ENCODE measurements around the gene MEIS2.

The MEIS2 gene

DNA sequence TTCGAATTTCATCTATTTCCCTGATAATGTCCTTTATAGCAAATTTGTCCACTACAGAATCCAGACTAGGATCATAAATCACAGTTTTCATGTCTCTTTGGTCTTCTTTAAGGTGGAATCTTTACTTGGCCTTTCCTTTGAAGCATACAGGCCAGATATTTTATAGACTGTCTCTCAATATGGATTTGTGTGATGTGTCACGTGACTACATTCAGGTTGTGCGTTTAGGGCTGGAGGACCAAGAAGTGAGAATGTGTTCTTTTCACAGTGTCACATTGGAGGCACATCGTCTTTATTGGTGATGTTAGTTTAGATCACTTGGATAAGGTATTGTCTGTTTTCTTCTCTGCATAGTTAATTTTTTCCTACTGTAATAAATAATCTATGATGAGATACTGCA is 232.9 kb downstream of the MEIS2 start:
- no peak overlapping the region for H3K9ac ChIP-seq (ENCODE audit: low read length)

DNA sequence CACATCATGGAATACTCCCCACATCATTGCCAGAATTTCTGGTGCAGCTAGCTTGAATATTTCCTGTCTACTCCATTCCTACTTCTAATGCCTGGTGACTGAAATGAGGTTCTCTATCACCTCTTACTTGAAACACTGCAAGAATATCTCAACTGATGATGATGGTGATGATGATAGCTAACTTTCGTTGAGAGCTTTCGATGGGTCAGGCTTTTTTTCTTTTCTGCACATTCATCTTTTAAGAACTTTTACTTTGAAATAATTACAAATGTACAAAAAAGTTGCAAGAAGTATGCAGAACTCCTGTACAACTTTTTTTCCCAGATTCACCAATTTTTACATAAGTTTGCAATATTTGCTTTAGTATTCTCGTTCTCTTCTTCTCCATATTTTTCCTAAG is 233.5 kb downstream of the MEIS2 start:
- Histone ChIP-seq H3K27ac (ENCODE audit: low read depth, low read length) (no peak overlapping the region), H3K36me3 (ENCODE audit: control insufficient read depth, insufficient read depth, low read length) (no peaks in the 10 kb centered on the region), H3K4me3 (ENCODE audit: low read length) (no peak overlapping the region), H3K9ac (ENCODE audit: low read length) (no peak overlapping the region), H3K4me1 (ENCODE audit: control insufficient read depth, insufficient read depth, low read length) (no peaks in the 10 kb centered on the region), H3K27me3 (ENCODE audit: control insufficient read depth, insufficient read depth, low read length) (no peaks in the 10 kb centered on the region)

More for the DNA sequence above, 232.9 kb downstream of the MEIS2 start:
- Histone ChIP-seq H3K36me3 (ENCODE audit: control insufficient read depth, insufficient read depth, low read length) (no peaks in the 10 kb centered on the region), H3K4me3 (ENCODE audit: low read length) (no peak overlapping the region), H3K27ac (ENCODE audit: low read depth, low read length) (no peak overlapping the region), H3K4me1 (ENCODE audit: control insufficient read depth, insufficient read depth, low read length) (no peaks in the 10 kb centered on the region), H3K27me3 (ENCODE audit: control insufficient read depth, insufficient read depth, low read length) (no peaks in the 10 kb centered on the region)

DNA sequence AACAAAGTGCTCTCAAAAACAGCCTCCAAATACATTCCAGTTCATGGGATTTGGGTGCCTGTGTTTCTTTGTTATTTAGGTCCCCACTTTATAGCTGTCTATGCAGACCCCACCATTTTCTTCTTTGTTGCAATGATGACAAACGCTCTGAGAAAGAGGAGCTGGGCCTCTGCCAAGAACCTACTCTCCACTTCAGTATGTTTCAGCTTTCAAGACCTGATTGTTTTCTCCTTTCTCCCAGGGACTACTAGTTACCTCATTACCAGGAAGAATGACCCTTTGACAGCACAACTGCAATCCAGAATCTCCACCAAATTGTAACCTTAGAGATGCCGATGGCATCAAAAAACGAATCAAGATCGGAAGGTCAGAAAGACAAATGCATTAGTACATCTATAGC is 236.8 kb downstream of the MEIS2 start:
- H3K27me3 ChIP-seq (ENCODE audit: control insufficient read depth, insufficient read depth, low read length), result no peaks in the 10 kb centered on the region
- no peak overlapping the region for H3K27ac ChIP-seq (ENCODE audit: low read depth, low read length)
- H3K9ac ChIP-seq (ENCODE audit: low read length), result no peak overlapping the region
- H3K4me3 ChIP-seq (ENCODE audit: low read length), result no peak overlapping the region
- no peaks in the 10 kb centered on the region for H3K36me3 ChIP-seq (ENCODE audit: control insufficient read depth, insufficient read depth, low read length)
- no peaks in the 10 kb centered on the region for H3K4me1 ChIP-seq (ENCODE audit: control insufficient read depth, insufficient read depth, low read length)

DNA sequence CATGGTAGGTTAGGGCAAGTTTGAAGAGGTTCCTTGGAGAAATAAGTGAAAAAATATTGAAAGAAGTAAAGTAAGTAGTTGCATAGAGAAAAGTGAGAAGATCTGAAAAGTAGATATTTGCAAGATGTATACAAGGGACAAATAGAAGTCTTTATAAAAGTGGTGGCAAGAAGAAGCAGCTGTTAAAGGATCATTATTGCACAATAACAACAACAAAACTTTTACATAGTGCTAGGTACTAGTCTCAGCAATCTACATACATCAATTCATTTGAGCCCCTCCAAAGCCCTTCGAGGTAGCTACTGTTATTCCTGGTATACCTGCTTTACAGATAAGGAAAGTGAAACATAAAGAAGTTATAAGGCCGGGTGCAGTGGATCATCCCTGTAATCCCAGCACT is 239.6 kb downstream of the MEIS2 start:
- Histone ChIP-seq H3K36me3 (ENCODE audit: control insufficient read depth, insufficient read depth, low read length) (no peaks in the 10 kb centered on the region), H3K27ac (ENCODE audit: low read depth, low read length) (no peak overlapping the region), H3K4me3 (ENCODE audit: low read length) (no peak overlapping the region), H3K27me3 (ENCODE audit: control insufficient read depth, insufficient read depth, low read length) (no peaks in the 10 kb centered on the region), H3K9ac (ENCODE audit: low read length) (no peak overlapping the region), H3K4me1 (ENCODE audit: control insufficient read depth, insufficient read depth, low read length) (no peaks in the 10 kb centered on the region)

DNA sequence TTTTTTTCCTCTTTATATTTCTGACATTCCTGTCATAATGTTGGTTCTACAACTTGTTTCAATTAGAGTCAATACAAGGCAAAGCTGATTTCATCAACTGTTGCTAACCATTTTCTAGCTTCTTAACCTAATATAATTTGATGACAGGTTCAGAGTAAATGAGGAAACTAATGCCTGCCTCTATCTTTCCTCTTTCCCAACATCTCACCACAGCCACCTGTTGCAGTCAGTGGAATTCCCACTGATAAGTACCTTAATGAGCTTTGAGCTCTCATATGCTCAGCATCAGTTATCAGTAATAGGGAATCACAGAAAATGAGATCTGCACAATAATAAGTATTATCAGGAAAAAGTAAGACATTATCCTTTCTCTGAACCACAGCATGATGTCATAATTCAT is 241.9 kb downstream of the MEIS2 start:
- Histone ChIP-seq H3K27ac (ENCODE audit: low read depth, low read length) (no peak overlapping the region), H3K4me3 (ENCODE audit: low read length) (no peak overlapping the region), H3K27me3 (ENCODE audit: control insufficient read depth, insufficient read depth, low read length) (no peaks in the 10 kb centered on the region), H3K4me1 (ENCODE audit: control insufficient read depth, insufficient read depth, low read length) (no peaks in the 10 kb centered on the region), H3K9ac (ENCODE audit: low read length) (no peak overlapping the region), H3K36me3 (ENCODE audit: control insufficient read depth, insufficient read depth, low read length) (no peaks in the 10 kb centered on the region)

DNA sequence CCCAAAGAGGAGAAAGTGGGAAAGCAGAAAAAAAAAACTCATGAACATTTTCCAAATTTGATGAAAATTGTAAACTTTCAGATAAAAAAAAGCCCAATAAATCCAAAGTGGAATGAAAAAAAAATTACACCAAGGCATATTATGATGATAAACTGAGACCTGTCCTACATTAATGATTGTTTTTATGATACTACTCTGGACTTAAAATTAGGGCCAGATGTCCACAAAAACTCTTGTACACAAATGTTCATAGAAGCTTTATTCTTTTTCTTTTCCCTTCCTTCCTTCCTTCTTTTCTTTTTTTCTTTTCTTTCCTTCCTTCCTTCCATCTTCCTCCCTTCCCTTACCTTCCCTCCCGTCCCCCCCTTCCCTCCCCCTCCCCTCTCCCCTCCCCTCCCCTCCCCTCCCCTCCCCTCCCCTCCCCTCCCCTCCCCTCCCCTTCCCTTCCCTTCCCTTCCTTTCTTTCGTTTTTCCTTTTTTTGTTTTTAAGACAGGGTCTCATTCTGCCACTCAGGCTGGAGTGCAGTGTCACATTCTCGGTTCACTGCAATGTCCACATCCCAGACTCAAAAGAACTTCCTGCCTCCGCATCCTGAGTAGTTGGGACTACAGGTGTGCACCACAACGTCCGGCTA is 243.9 kb downstream of the MEIS2 start:
- Histone ChIP-seq H3K4me1 (ENCODE audit: control insufficient read depth, insufficient read depth, low read length) (no peaks in the 10 kb centered on the region), H3K27ac (ENCODE audit: low read depth, low read length) (no peak overlapping the region), H3K36me3 (ENCODE audit: control insufficient read depth, insufficient read depth, low read length) (no peaks in the 10 kb centered on the region), H3K9ac (ENCODE audit: low read length) (no peak overlapping the region), H3K4me3 (ENCODE audit: low read length) (no peak overlapping the region), H3K27me3 (ENCODE audit: control insufficient read depth, insufficient read depth, low read length) (no peaks in the 10 kb centered on the region)

DNA sequence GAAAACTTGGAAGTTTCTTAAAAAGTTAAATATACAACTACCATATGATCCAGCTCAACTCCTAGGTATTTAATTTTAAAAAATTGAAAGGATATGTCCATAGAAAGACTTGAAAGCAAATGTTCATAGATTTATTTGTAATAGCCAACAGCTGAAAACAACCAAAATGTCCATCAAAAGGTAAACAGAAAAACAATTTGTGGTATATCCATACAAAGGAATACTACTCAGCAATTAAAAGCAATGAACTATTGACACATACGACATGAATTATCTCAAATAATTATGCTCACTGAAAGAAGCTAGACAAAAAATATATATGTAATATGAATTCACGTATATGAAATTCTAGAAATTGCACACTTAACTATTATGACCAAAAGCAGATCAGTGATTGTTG is 249.5 kb downstream of the MEIS2 start:
- Histone ChIP-seq H3K9ac (ENCODE audit: low read length) (no peak overlapping the region), H3K4me1 (ENCODE audit: control insufficient read depth, insufficient read depth, low read length) (no peaks in the 10 kb centered on the region), H3K4me3 (ENCODE audit: low read length) (no peak overlapping the region), H3K36me3 (ENCODE audit: control insufficient read depth, insufficient read depth, low read length) (no peaks in the 10 kb centered on the region), H3K27me3 (ENCODE audit: control insufficient read depth, insufficient read depth, low read length) (no peaks in the 10 kb centered on the region), H3K27ac (ENCODE audit: low read depth, low read length) (no peak overlapping the region)

DNA sequence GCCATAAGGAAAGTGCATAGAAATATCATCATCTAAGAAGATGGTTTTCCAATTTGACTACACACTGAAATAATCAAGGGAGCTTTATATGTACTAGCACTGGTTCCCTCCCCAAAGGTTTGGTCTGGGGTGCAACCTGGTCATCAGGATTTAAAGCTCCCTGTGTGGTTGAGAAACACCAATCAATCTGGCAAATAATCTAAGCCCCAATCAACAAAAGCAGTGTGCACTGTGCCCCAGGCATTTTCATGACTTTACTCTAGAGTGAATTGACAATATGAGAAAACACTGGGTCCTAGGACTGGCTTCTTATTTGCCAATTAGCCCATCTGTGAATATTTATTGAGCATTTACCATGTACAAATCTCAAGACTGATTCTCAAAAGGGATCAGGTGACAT is 255.1 kb downstream of the MEIS2 start:
- H3K36me3 ChIP-seq (ENCODE audit: control insufficient read depth, insufficient read depth, low read length), result no peaks in the 10 kb centered on the region
- no peak overlapping the region for H3K4me3 ChIP-seq (ENCODE audit: low read length)
- H3K27me3 ChIP-seq (ENCODE audit: control insufficient read depth, insufficient read depth, low read length), result no peaks in the 10 kb centered on the region
- H3K4me1 ChIP-seq (ENCODE audit: control insufficient read depth, insufficient read depth, low read length), result peaks cover 5% of the 10 kb centered on the region
- no peak overlapping the region for H3K27ac ChIP-seq (ENCODE audit: low read depth, low read length)
- H3K9ac ChIP-seq (ENCODE audit: low read length), result no peak overlapping the region

DNA sequence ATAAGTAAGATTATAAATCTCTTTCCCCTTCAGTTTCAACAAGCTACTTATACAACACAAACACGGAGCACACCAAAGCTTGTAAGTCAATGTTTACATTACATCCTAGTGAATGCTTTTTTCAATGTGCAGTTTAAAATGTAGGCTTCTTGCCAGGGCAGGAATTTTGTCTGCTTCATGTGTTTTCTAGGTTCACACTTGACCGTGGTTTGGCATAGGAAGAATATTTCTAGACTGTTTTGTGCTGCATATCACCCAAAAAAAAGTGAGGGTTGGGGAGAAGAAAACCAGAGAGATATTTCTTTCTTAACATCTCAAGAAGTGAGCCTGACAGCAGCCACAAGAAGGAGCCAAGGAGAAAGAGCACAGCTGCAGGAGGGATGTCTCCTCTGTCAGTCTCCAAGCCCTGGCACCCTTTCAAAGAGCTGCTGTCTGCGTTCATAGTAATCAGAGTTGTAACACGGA is 255.8 kb downstream of the MEIS2 start:
- Histone ChIP-seq H3K27me3 (ENCODE audit: control insufficient read depth, insufficient read depth, low read length) (no peaks in the 10 kb centered on the region), H3K9ac (ENCODE audit: low read length) (no peak overlapping the region), H3K4me1 (ENCODE audit: control insufficient read depth, insufficient read depth, low read length) (peaks cover 5% of the 10 kb centered on the region), H3K27ac (ENCODE audit: low read depth, low read length) (no peak overlapping the region), H3K4me3 (ENCODE audit: low read length) (no peak overlapping the region), H3K36me3 (ENCODE audit: control insufficient read depth, insufficient read depth, low read length) (no peaks in the 10 kb centered on the region)

DNA sequence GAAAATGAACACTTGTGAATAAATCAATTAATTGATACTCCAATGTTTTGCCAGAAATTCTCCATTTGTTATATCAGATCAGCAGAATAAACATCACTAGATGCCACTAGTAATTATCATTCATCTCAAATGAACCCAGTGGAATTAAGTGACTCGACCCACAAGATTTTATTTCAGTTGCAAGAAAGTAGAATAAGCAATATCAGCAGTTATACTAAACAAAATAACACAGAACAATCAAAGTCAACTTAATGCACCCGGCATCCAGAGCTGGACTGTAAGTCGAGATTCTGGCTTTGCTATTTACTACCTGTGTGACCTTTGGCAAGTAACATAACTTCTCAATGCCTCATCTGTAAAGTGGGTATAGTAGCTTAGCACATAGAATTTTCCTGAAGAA is 256.5 kb downstream of the MEIS2 start:
- no peaks in the 10 kb centered on the region for H3K36me3 ChIP-seq (ENCODE audit: control insufficient read depth, insufficient read depth, low read length)
- H3K4me3 ChIP-seq (ENCODE audit: low read length), result no peak overlapping the region
- peaks cover 5% of the 10 kb centered on the region for H3K4me1 ChIP-seq (ENCODE audit: control insufficient read depth, insufficient read depth, low read length)
- no peak overlapping the region for H3K9ac ChIP-seq (ENCODE audit: low read length)
- no peaks in the 10 kb centered on the region for H3K27me3 ChIP-seq (ENCODE audit: control insufficient read depth, insufficient read depth, low read length)
- H3K27ac ChIP-seq (ENCODE audit: low read depth, low read length), result no peak overlapping the region

DNA sequence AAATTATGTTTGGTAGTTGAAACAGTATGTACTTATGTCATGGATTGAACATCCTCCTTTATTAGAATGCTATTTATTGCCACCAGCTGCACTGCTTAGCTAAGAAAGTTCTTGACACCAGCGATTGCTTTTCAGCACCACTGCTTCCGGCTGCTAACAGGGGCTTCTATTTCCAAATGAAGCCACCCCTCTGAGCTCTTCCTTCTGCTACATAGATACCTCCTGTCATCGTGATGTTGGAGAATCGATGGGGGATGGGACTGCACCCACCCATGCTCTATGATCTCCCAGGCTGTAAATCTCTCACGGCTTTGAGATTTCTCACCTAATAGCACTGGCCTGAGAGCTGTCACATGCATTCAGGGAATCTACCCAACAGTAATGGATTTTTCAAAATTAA is 259.2 kb downstream of the MEIS2 start:
- no peak overlapping the region for H3K27ac ChIP-seq (ENCODE audit: low read depth, low read length)
- no peaks in the 10 kb centered on the region for H3K27me3 ChIP-seq (ENCODE audit: control insufficient read depth, insufficient read depth, low read length)
- no peak overlapping the region for H3K4me3 ChIP-seq (ENCODE audit: low read length)
- peaks cover 5% of the 10 kb centered on the region for H3K4me1 ChIP-seq (ENCODE audit: control insufficient read depth, insufficient read depth, low read length)
- no peaks in the 10 kb centered on the region for H3K36me3 ChIP-seq (ENCODE audit: control insufficient read depth, insufficient read depth, low read length)
- H3K9ac ChIP-seq (ENCODE audit: low read length), result no peak overlapping the region
